ENCODE data around the gene ARL8A. TPM values are rescaled to one million over a fixed set of nuclear protein-coding genes. Genes with fewer than 3 reads are reported as not detected.

The ARL8A gene
- total RNA-seq, 1 donor from 2014 or later, result 67.8 TPM

- intact Hi-C loops (cut with micrococcal nuclease), result no loop called here
These were observed 57.8 kb downstream of the ARL8A start for GRCh38 chr1:202086579-202087350.

- intact Hi-C loops (cut with micrococcal nuclease), result no loop called here
These were observed 58.7 kb downstream of the ARL8A start for GRCh38 chr1:202085682-202086373.

GRCh38 chr1:202084791-202085681 lies 59.5 kb downstream of the ARL8A start:
- intact Hi-C loops (cut with micrococcal nuclease), result no loop called here

Other genes with a start within 250 kb of the ARL8A start
- not detected in 2 replicates for gene LMOD1, start 198.2 kb downstream of the ARL8A start, total RNA-seq
- gene TIMM17A, start 189.2 kb downstream of the ARL8A start, total RNA-seq, result 60.5 and 65.6 TPM in 2 replicates
- 26.8 and 28.1 TPM in 2 replicates for gene RNPEP, start 162.1 kb downstream of the ARL8A start, total RNA-seq
- gene ELF3, start 134.2 kb downstream of the ARL8A start, total RNA-seq, result 0.41 and 0.61 TPM in 2 replicates
- not detected in 2 replicates for gene GPR37L1, start 21.8 kb downstream of the ARL8A start, total RNA-seq
- gene PTPN7, start 15.9 kb upstream of the ARL8A start, total RNA-seq, result 302 and 313 TPM in 2 replicates
- gene LGR6, start 49.1 kb upstream of the ARL8A start, total RNA-seq, result not detected in 2 replicates
- 50.1 and 54.8 TPM in 2 replicates for gene UBE2T, start 197.2 kb upstream of the ARL8A start, total RNA-seq
- gene PPP1R12B, start 204.0 kb upstream of the ARL8A start, total RNA-seq, result 22.8 and 24.7 TPM in 2 replicates